ENCODE data around the gene TSPAN31. TPM values are rescaled to one million over a fixed set of nuclear protein-coding genes. Genes with fewer than 3 reads are reported as not detected.

The TSPAN31 gene
- total and polyA plus RNA-seq, 2 of the 8 experiments (the other 6 are each of a cell fraction or from before 2014, with no cell fraction given) = 15.8 to 31.4 TPM

- H2BK120ac ChIP-seq (replicated peaks; ENCODE audit: low read depth, low read length) = no peak overlapping the region
- no peaks in the 10 kb centered on the region for H3K27me3 ChIP-seq (replicated peaks in 1 of 4; ENCODE audit: control insufficient read depth in 3 of 4, extremely low read depth in 1 of 4, insufficient read depth in 3 of 4, low read length in 3 of 4)
- no peaks in the 10 kb centered on the region for H3K79me1 ChIP-seq (ENCODE audit: low read depth, low read length)
- H3K9ac ChIP-seq (replicated peaks in 1 of 4; ENCODE audit: extremely low read depth in 1 of 4, low read depth in 3 of 4, low read length in 3 of 4) = no peak overlapping the region
- H4K8ac ChIP-seq (ENCODE audit: extremely low read depth, insufficient read depth, low read length) = no peak overlapping the region
- no peaks in the 10 kb centered on the region for H3K79me2 ChIP-seq (ENCODE audit: control insufficient read depth in 1 of 2, insufficient read depth in 2 of 2, low read length in 2 of 2)
- CTCF ChIA-PET (ENCODE audit: partially characterized antibody) = interaction anchor here (0.9 to 3.2 kb wide), 5 partner anchors 11 to 22 kb away, joined by 3 to 10 read pairs (median 3); partner anchors contain the start of gene OS9
- no peak overlapping the region for H3K56ac ChIP-seq (replicated peaks; ENCODE audit: insufficient read length, low read depth, low read length)
- no peak overlapping the region for H2BK20ac ChIP-seq (ENCODE audit: low read length)
- H3K23me2 ChIP-seq (ENCODE audit: low read depth, low read length) = no peaks in the 10 kb centered on the region
- POLR2A ChIA-PET (ENCODE audit: partially characterized antibody) = interaction anchor here (1.2 kb wide), 1 partner anchor 10 kb away, joined by 6 read pairs; no protein-coding TSS in a partner anchor
- no peak overlapping the region for H3K18ac ChIP-seq (ENCODE audit: extremely low read depth, low read length)
- FAIRE-seq (no peak), DNase-seq (ENCODE audit: low read depth in 1 of 2, low spot score in 2 of 2) (peak in 1 of 2 experiments; percentile 32)
- no peak overlapping the region for H4K5ac ChIP-seq (ENCODE audit: insufficient read length, low read depth, low read length)
- 86% methylated on average over 5 of the region's 5 CpGs; no CpG with 5 or more reads in 1 of the 2 experiments for WGBS, 2 experiments (ENCODE audit: extremely low coverage in 1 of 2, insufficient coverage in 1 of 2, insufficient read length in 1 of 2, insufficient replicate concordance in 2 of 2, low coverage in 1 of 2, low lambda C conversion rate in 2 of 2, missing lambda C conversion rate in 1 of 2)
- H3K27ac ChIP-seq (ENCODE audit: low read depth, low read length) = no peak overlapping the region
- no peak overlapping the region for H2BK5ac ChIP-seq (ENCODE audit: low read depth, low read length)
- no peak overlapping the region for H4K91ac ChIP-seq (replicated peaks; ENCODE audit: insufficient read length, low read length)
- H2BK15ac ChIP-seq (ENCODE audit: low read length) = no peak overlapping the region
- TF ChIP-seq KDM4A (IDR thresholded peaks at IDR 0.05; ENCODE audit: low read depth, low read length, severe bottlenecking) = no peak
- no peak overlapping the region for H2BK12ac ChIP-seq (ENCODE audit: low read depth, low read length)
- H3K4me3 ChIP-seq (ENCODE audit: extremely low read depth in 1 of 4, insufficient read depth in 2 of 4, low read depth in 3 of 4, low read length in 4 of 4) = no peak overlapping the region
- peaks cover 0 to 1% of the 10 kb centered on the region in 2 experiments for H4K20me1 ChIP-seq (replicated peaks in 1 of 2; ENCODE audit: control insufficient read depth in 1 of 2, insufficient read depth in 2 of 2, low read length in 2 of 2)
- no peak overlapping the region for H2AFZ ChIP-seq (ENCODE audit: low read length)
- H3K14ac ChIP-seq (ENCODE audit: insufficient read length) = no peak overlapping the region
- no peak overlapping the region for H3K4me2 ChIP-seq (ENCODE audit: insufficient read depth in 1 of 2, low read depth in 2 of 2, low read length in 2 of 2)
- no peak overlapping the region for H3K4ac ChIP-seq (replicated peaks; ENCODE audit: insufficient read length, low read depth, low read length)
- peaks cover 0 to 11% (median 2%) of the 10 kb centered on the region in 4 experiments; a peak in 4 of 8 replicates for H3K36me3 ChIP-seq (ENCODE audit: control insufficient read depth in 2 of 4, insufficient read depth in 4 of 4, low read length in 3 of 4)
- no peak overlapping the region for H3K23ac ChIP-seq (ENCODE audit: insufficient read length)
- no peak overlapping the region for H2AK5ac ChIP-seq (ENCODE audit: low read depth, low read length)
- H3K4me1 ChIP-seq (replicated peaks in 1 of 4; ENCODE audit: control insufficient read depth in 3 of 4, insufficient read depth in 4 of 4, low read length in 3 of 4) = no peaks in the 10 kb centered on the region
- no peaks in the 10 kb centered on the region for H3K9me3 ChIP-seq (ENCODE audit: insufficient read depth in 2 of 2, low read depth in 1 of 2, low read length in 1 of 2)
Observed at GRCh38 chr12:57713209-57713608, 31.6 kb upstream of the TSPAN31 start.

Data from H1 (cell line).